GM12878 (cell line): Measurements from ENCODE around the gene UNKL. TPM values are rescaled to one million over a fixed set of nuclear protein-coding genes. Genes with fewer than 3 reads are reported as not detected.

Source experiments
- ATAC-seq: fragments of 200-7000 bp; cut with Tn5 transposase; 3 replicates; pipeline ENCODE4 v1.9.1; 2020; ENCODE audit warnings: mild to moderate bottlenecking, moderate library complexity
- BruUV-seq: library from RNA; stranded (reverse); fragments of 400-500 nt; replicated peaks from 2 replicates; lab custom pipeline; 2021; lab: Mats Ljungman, UMichigan
- CTCF ChIA-PET: fragments of 300-600 bp; sonication (Branson Sonifier 250); formaldehyde crosslinking; extraction: SDS; loops from one replicate; lab custom pipeline; 2021; ENCODE audit warnings: inconsistent platforms; lab: Yijun Ruan, JAX
- POLR2A ChIA-PET: fragments of 350-600 bp; formaldehyde crosslinking; extraction: SDS; loops from one replicate; lab custom pipeline; 2021; ENCODE audit warnings: inconsistent platforms; lab: Charles Lee
- RAD21 ChIA-PET: fragments of 300-600 bp; sonication (Branson Sonifier 250); formaldehyde crosslinking; loops from one replicate; lab custom pipeline; 2023; ENCODE audit warnings: antibody characterized with exemption; ENCODE audit not compliant: unreplicated experiment; lab: Charles Lee
- SMC1A ChIA-PET: fragments of 300-600 bp; sonication (Branson Sonifier 250); formaldehyde crosslinking; loops from one replicate; lab custom pipeline; 2023; ENCODE audit not compliant: unreplicated experiment, uncharacterized antibody; lab: Charles Lee
- DNase-seq: peaks from one replicate; pipeline ENCODE4 v3.0.0-alpha.2; 2011; ENCODE audit warnings: low read depth, low spot score
- FAIRE-seq: peaks from 3 replicates; lab custom pipeline; 2011; peaks lifted over from hg19 to GRCh38; lab: Jason Lieb, UNC
- H2AFZ ChIP-seq: 2 replicates; pipeline ENCODE4 v1.6.0; 2011; ENCODE audit warnings: low read depth, low read length, control low read depth; ENCODE audit not compliant: control insufficient read depth
- H3K27ac ChIP-seq: 2 replicates; pipeline ENCODE4 v1.5.1; 2011; ENCODE audit warnings: control low read depth; ENCODE audit not compliant: control insufficient read depth, insufficient read depth
- H3K27me3 ChIP-seq, 2 experiments: replicated peaks in 1 of 2; 2 replicates each; pipeline versions ENCODE4 v1.6.0 to v1.6.1; 2011; ENCODE audit warnings: low read length in 1 of 2; ENCODE audit not compliant: control insufficient read depth in 2 of 2, insufficient read depth in 2 of 2
- H3K36me3 ChIP-seq, 2 experiments: 2 replicates each; pipeline ENCODE4 v1.5.1; 2011; ENCODE audit warnings: low read length in 1 of 2; ENCODE audit not compliant: control insufficient read depth in 2 of 2, insufficient read depth in 2 of 2
- H3K4me1 ChIP-seq: 2 replicates; pipeline ENCODE4 v1.6.1; 2011; ENCODE audit warnings: mild to moderate bottlenecking, low read length, moderate library complexity, mixed read lengths; ENCODE audit not compliant: control insufficient read depth, insufficient read depth
- H3K4me2 ChIP-seq: 2 replicates; pipeline ENCODE4 v1.6.0; 2011; ENCODE audit warnings: control low read depth; ENCODE audit not compliant: control insufficient read depth, insufficient read depth
- H3K4me3 ChIP-seq: fragments of 200-600 bp; sonication (generic); 2 replicates; pipeline ENCODE4 v1.5.1; 2016
- H3K79me2 ChIP-seq: 2 replicates; pipeline ENCODE4 v1.6.0; 2011; ENCODE audit warnings: low read length; ENCODE audit not compliant: control insufficient read depth, insufficient read depth
- H3K9ac ChIP-seq: 2 replicates; pipeline ENCODE4 v1.8.0; 2011; ENCODE audit warnings: low read length, control low read depth, mixed read lengths; ENCODE audit not compliant: control insufficient read depth, insufficient read depth
- H3K9me3 ChIP-seq: replicated peaks from 3 replicates; pipeline ENCODE4 v1.5.1; 2011; ENCODE audit warnings: mild to moderate bottlenecking, low read length; ENCODE audit not compliant: control insufficient read depth, insufficient read depth
- H4K20me1 ChIP-seq: 2 replicates; pipeline ENCODE4 v1.6.0; 2011; ENCODE audit not compliant: control insufficient read depth, insufficient read depth
- ATF3 ChIP-seq: IDR thresholded peaks from 2 replicates; pipeline ENCODE4 v1.6.1; 2011; ENCODE audit warnings: low read depth, mild to moderate bottlenecking, low read length, moderate library complexity, borderline replicate concordance; ENCODE audit errors: extremely low read depth
- ATF7 ChIP-seq: fragments of 450-650 bp; IDR thresholded peaks from 2 replicates; pipeline ENCODE4 v1.6.1; 2016; ENCODE audit warnings: low read depth, mild to moderate bottlenecking
- BCL11A ChIP-seq: IDR thresholded peaks from 2 replicates; pipeline ENCODE4 v1.6.1; 2011; ENCODE audit warnings: low read depth, low read length
- CHD4 ChIP-seq: fragments of 200-600 bp; sonication (generic); IDR thresholded peaks from 2 replicates; pipeline ENCODE4 v1.6.1; 2016; ENCODE audit warnings: mild to moderate bottlenecking
- DPF2 ChIP-seq: fragments of 450-650 bp; IDR thresholded peaks from 2 replicates; pipeline ENCODE4 v1.6.1; 2017; ENCODE audit warnings: mild to moderate bottlenecking
- ELK1 ChIP-seq: IDR thresholded peaks from 2 replicates; pipeline ENCODE4 v1.6.1; 2012; ENCODE audit warnings: low read depth, low read length, improper control_type of control experiment
- ESRRA ChIP-seq: IDR thresholded peaks from 2 replicates; pipeline ENCODE4 v1.6.1; 2012; ENCODE audit warnings: mild to moderate bottlenecking, low read length, improper control_type of control experiment
- HDGF ChIP-seq: fragments of 450-650 bp; IDR thresholded peaks from 2 replicates; pipeline ENCODE4 v1.6.1; 2016; ENCODE audit warnings: antibody characterized with exemption
- MLLT1 ChIP-seq: fragments of 450-650 bp; IDR thresholded peaks from 2 replicates; pipeline ENCODE4 v1.6.1; 2016; ENCODE audit warnings: mild to moderate bottlenecking
- MYC ChIP-seq: IDR thresholded peaks from 2 replicates; pipeline ENCODE4 v1.6.1; 2011; ENCODE audit warnings: mild to moderate bottlenecking, low read length, moderate library complexity, inconsistent platforms; ENCODE audit not compliant: insufficient read depth, insufficient replicate concordance, insufficient read length, severe bottlenecking
- PAX5 ChIP-seq: IDR thresholded peaks from 2 replicates; pipeline ENCODE4 v1.6.1; 2011; ENCODE audit warnings: low read depth, low read length, borderline replicate concordance
- SMARCA5 ChIP-seq: fragments of 450-650 bp; IDR thresholded peaks from 2 replicates; pipeline ENCODE4 v1.6.1; 2017; ENCODE audit warnings: mild to moderate bottlenecking
- SP1 ChIP-seq: IDR thresholded peaks from one replicate; pipeline ENCODE4 v1.6.1; 2011; ENCODE audit warnings: low read depth, low read length
- SUZ12 ChIP-seq: fragments of 200-600 bp; sonication (generic); IDR thresholded peaks from one replicate; pipeline ENCODE4 v1.6.1; 2018; ENCODE audit warnings: antibody characterized with exemption, mild to moderate bottlenecking; ENCODE audit not compliant: unreplicated experiment
- TAF1 ChIP-seq: IDR thresholded peaks from 2 replicates; pipeline ENCODE4 v1.6.1; 2011; ENCODE audit warnings: mild to moderate bottlenecking, low read depth, low read length, borderline replicate concordance
- TBL1XR1 ChIP-seq: IDR thresholded peaks from 2 replicates; pipeline ENCODE4 v1.6.1; 2012; ENCODE audit warnings: low read depth, low read length, improper control_type of control experiment
- TCF12 ChIP-seq: IDR thresholded peaks from 2 replicates; pipeline ENCODE4 v1.6.1; 2011; ENCODE audit warnings: low read depth, mild to moderate bottlenecking, low read length
- ZBED1 ChIP-seq: IDR thresholded peaks from 2 replicates; pipeline ENCODE4 v1.6.1; 2016; ENCODE audit warnings: borderline replicate concordance
- ZNF687 ChIP-seq: fragments of 450-650 bp; IDR thresholded peaks from 2 replicates; pipeline ENCODE4 v1.6.1; 2017; ENCODE audit warnings: mild to moderate bottlenecking, moderate library complexity
- WGBS: methylation state at CpG from one replicate; pipeline ENCODE4 v1.1.6; 2016; ENCODE audit warnings: low lambda C conversion rate; ENCODE audit not compliant: insufficient replicate concordance, insufficient coverage; ENCODE audit errors: missing lambda C conversion rate; 5-methylcytosine and 5-hydroxymethylcytosine counted together
- in situ Hi-C: fragments of 300-500 bp; cut with MboI; formaldehyde crosslinking; loops from 9 replicates; pipeline ENCODE4 v1.14.3; 2018; ENCODE audit warnings: mixed read lengths
- intact Hi-C: fragments of 100-400 bp; cut with micrococcal nuclease; formaldehyde crosslinking; loops from one replicate; pipeline ENCODE4 v1.14.2; 2022; ENCODE audit not compliant: unreplicated experiment
- polyA plus RNA-seq, 11 experiments: library from polyadenylated mRNA; depleted of rRNA in 4 of 11; unstranded in 6 of 11; stranded (reverse) in 5 of 11; fragments of >200 nt; fragmentation: Nextera tagmentation in 4 of 11; fragmentation: Illumina TruSeq in 1 of 11; extraction: Ambion mirVana in 4 of 11; extraction: Trizol in 1 of 11; gene quantifications; 1 replicate in 1 of 11; 2 replicates in 10 of 11; pipeline versions ENCODE4 v1.2.1 to v1.2.3, GENCODE V29; 2011 to 2016; ENCODE audit warnings: inconsistent platforms in 2 of 11, missing spikeins in 2 of 11, low read depth in 1 of 11
- total RNA-seq, 4 experiments: library from RNA; depleted of rRNA in 3 of 4; stranded (reverse); fragments of >200 nt in 3 of 4; fragmentation: Illumina TruSeq in 1 of 4; extraction: Trizol in 1 of 4; gene quantifications; 2 replicates each; pipeline versions ENCODE4 v1.2.1 to v1.2.3, GENCODE V29; 2013 to 2021

UNKL gene
- total and polyA plus RNA-seq, 10 of the 15 experiments (the other 5 are each of a cell fraction or from before 2014, with no cell fraction given): 0.40 to 21.6 (median 9.1) TPM

- in situ Hi-C loops: no loop called here
- intact Hi-C loops: no loop called here
- ChIA-PET POLR2A (no interaction called here), SMC1A (interaction anchor here (0.9 to 1.5 kb wide), 5 partner anchors 53 to 360 kb away, joined by 3 to 4 read pairs (median 3); no protein-coding TSS in a partner anchor), RAD21 (interaction anchor here (1.0 to 1.4 kb wide), 3 partner anchors 50 to 96 kb away, joined by 3 to 5 read pairs (median 3); partner anchors contain the start of gene UNKL), CTCF (interaction anchor here (0.6 to 2.1 kb wide), 16 partner anchors 8 to 419 kb away, joined by 3 to 11 read pairs (median 4); partner anchors contain the start of genes CCDC154, NUBP2 and SPSB3)
- no peak overlapping the region for H3K4me2 ChIP-seq
- FAIRE-seq (peak; percentile 72), ATAC-seq (peak; percentile 100), DNase-seq (no peak)
- no peak overlapping the region for H3K27ac ChIP-seq
- no peak overlapping the region for H3K4me3 ChIP-seq
- H3K79me2 ChIP-seq: no peaks in the 10 kb centered on the region
- peaks cover 16 to 28% of the 10 kb centered on the region in 2 experiments for H3K36me3 ChIP-seq
- H4K20me1 ChIP-seq: no peaks in the 10 kb centered on the region
- H3K9ac ChIP-seq: no peak overlapping the region
- no peaks in the 10 kb centered on the region for H3K27me3 ChIP-seq
- 54% methylated on average over 18 of the region's 18 CpGs for WGBS
- H3K9me3 ChIP-seq: no peaks in the 10 kb centered on the region
- H3K4me1 ChIP-seq: no peaks in the 10 kb centered on the region
- no peak overlapping the region for H2AFZ ChIP-seq
- BruUV-seq: TSS peak; percentile 59
- TF ChIP-seq ESRRA (no peak), SP1 (no peak), ELK1 (no peak), CHD4 (no peak), HDGF (peak; percentile 75; the same call in 1 of the 2 replicates), ATF3 (no peak), TBL1XR1 (no peak), ZNF687 (no peak), SUZ12 (no peak), SMARCA5 (peak; percentile 81), BCL11A (no peak), MLLT1 (no peak), MYC (no peak), TCF12 (no peak), DPF2 (no peak), ZBED1 (no peak), PAX5 (no peak), TAF1 (no peak), ATF7 (no peak)
Observed at GRCh38 chr16:1363501-1364041, 50.9 kb downstream of the UNKL start.
